GM12872 (cell line): ENCODE data around the gene ERI3.

Source experiments
- TF ChIP-seq, protein P1 (sequence below): IDR thresholded peaks from 3 replicates; pipeline ENCODE4 v1.5.1; 2011; ENCODE audit warnings: low read depth, mild to moderate bottlenecking, low read length, moderate library complexity; ENCODE audit not compliant: insufficient read depth

Gene ERI3

DNA sequence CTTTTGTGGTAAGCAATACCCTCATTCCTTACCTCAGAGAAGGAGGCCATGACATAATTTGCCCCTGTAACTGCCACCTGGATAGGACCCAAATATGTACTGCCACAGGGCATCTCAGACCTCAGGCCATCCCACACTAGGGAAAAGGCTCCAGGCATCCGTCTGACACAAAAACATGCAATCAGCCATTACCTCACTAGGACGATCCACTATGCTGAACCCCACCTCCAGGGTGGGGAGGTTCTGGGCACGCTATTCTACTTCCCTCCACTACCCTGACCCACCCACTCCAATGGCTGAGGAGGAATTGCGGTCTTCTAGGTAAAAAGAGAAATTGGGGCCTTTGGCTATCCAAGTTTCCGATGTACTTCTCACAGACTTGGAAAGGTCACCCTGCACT lies 53.6 kb downstream of the ERI3 start:
- TF ChIP-seq, protein P1, sequence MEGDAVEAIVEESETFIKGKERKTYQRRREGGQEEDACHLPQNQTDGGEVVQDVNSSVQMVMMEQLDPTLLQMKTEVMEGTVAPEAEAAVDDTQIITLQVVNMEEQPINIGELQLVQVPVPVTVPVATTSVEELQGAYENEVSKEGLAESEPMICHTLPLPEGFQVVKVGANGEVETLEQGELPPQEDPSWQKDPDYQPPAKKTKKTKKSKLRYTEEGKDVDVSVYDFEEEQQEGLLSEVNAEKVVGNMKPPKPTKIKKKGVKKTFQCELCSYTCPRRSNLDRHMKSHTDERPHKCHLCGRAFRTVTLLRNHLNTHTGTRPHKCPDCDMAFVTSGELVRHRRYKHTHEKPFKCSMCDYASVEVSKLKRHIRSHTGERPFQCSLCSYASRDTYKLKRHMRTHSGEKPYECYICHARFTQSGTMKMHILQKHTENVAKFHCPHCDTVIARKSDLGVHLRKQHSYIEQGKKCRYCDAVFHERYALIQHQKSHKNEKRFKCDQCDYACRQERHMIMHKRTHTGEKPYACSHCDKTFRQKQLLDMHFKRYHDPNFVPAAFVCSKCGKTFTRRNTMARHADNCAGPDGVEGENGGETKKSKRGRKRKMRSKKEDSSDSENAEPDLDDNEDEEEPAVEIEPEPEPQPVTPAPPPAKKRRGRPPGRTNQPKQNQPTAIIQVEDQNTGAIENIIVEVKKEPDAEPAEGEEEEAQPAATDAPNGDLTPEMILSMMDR = no peak

DNA sequence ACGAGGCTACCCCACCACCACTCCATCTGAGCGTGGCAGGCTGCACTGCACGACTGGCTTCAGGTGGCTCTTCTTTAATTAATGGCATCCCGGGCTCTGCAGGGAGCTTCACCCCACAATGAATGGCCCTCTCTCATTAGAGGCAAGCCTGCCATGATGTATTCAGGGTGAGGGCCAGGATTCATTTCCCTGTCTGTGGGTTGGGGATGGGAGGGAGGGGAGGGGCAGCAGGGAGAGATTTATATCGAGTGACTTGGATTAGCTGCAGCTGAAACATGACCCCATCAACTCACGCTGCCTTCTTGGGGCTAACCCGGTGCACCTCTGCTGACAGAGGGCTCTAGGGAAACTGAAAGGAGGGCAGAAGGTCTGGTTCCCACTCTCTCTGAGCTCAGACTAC lies 54.2 kb downstream of the ERI3 start:
- TF ChIP-seq, protein P1 = no peak

DNA sequence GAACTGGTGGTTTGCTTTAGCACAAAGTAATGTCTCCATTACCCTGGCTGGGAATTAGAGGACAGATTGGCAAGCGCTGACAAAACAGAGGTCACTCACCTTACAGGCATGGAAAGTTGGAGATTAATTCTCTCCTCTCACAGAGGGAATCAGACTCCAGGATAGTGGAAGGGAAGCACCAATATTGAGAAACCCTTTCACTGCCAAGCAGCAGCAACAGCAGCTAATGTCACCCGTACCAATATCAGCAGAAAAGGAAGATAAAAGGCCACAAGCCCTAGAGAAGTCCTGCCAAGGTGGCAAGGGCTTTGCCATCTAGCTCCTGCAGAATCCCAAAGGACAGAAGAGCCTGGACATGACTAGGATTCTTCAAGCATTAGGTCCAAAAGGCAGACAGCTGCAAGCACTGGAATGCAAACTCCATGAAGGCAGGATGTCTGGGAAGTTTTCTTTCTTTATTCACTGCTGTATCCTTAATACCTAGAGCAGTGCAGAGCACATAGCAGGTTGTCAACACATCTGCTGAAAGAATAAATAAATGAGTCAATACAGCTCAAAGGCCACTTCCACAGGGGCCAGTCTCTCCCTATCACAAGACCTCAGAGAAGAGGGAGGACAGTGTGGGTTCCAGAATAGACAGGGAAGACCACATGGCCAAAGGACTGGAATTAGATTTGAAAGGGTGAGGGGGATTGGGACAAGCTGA lies 57.2 kb downstream of the ERI3 start:
- TF ChIP-seq, protein P1 = no peak

DNA sequence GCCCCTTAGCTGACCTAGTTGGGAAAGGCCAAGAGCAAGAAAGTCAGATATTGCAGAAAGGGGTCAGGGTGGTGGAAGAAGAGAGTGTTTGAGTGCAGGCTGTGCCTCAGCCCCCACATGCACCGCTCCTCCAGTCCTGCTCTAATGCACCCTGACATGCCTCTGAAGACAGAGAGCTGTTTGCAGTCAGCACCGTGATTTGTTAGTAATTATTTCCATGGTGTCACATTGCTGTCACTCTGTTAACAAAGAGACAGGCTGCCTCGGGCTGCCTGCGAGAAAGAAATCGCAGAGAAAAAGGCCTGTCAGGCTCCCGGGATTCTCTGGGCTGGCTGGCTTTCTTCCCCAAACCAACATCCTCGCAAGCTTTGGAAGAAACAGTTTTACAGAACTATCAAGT lies 58.3 kb downstream of the ERI3 start:
- TF ChIP-seq, protein P1 = no peak

DNA sequence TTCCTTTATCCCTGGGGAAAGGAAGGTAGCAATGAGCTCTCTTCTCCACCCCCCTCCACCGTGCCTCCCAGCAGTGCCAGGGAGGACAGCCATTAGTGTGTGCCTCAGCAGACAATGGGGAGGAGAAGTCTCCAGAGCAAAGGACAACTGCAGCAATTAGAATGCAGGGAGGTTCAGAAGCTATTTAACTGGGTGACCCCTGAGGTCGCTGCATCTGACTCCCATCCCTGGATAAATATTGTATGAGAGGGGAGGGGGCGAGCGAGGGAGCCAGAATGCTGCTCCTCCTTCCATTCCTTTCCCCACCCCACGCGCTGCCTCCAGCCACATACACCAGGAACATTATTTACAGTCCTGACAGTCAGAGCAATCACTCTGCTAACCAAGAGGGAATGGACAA lies 59.0 kb downstream of the ERI3 start:
- TF ChIP-seq, protein P1 = no peak

DNA sequence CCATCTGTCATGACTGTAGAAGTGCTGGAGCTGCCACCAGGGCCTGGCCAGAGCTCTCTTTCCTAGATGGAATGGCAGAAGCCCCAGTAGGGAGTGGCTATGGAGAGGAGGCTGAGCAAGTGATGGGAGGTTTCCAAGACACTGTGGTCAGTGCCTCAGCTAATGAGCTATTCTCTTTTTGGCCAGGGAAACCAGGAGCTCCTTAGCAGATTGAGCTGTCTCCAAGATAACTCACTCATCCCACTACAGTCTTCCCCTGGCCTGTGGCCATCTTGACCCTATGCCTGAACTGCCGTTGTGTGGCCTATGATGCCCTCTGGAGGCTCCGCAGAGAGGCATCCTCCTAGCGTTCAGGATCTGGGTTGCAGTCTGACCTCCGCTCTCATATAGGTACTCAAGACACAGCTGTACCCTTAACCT lies 60.5 kb downstream of the ERI3 start:
- TF ChIP-seq, protein P1 = no peak

DNA sequence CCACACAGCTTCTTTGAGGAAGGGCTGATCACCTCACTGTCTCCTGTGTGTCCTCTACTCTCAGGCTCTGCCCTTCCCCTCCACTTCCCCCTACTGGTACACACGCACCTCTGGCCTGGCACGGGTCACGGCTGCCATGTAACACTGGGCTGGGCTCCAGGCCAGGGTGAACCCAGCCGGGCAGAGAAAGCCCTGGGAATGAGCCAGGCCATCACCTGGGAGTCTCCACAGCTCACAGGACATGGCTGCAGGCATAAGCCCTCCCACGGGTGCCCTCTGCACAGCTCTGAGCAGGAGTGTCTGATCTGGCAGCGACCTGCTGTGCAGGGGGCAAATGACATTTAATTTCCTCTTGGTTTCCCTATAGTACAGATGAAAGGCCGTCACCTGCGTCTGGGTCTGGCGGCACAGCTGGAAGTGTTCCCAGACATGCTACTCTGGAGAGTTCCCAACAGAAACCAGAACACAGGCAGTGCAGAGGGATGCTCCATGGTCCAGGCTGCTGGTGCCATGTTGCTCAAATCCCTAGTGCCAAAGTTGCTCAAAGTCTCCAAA lies 61.2 kb downstream of the ERI3 start:
- TF ChIP-seq, protein P1 = no peak
